PC-3 (cell line): ENCODE measurements around the gene ALG14. TPM values are rescaled to one million over a fixed set of nuclear protein-coding genes. Genes with fewer than 3 reads are reported as not detected.

Experiments
- ATAC-seq: fragments of 200-7000 bp; cut with Tn5 transposase; 2 replicates; pipeline ENCODE4 v1.9.1; 2020; ENCODE audit warnings: mild to moderate bottlenecking, moderate library complexity
- BruUV-seq: library from RNA; stranded (reverse); fragments of 400-500 nt; replicated peaks from 2 replicates; lab custom pipeline; 2021; lab: Mats Ljungman, UMichigan
- CTCF ChIA-PET: fragments of 300-600 bp; sonication (Branson Sonifier 250); formaldehyde crosslinking; loops from one replicate; lab custom pipeline; 2022; ENCODE audit warnings: antibody characterized with exemption; lab: Charles Lee
- POLR2A ChIA-PET: fragments of 300-600 bp; sonication (Branson Sonifier 250); formaldehyde crosslinking; loops from one replicate; lab custom pipeline; 2022; ENCODE audit warnings: antibody characterized with exemption; ENCODE audit not compliant: unreplicated experiment; lab: Charles Lee
- DNase-seq: peaks from one replicate; pipeline ENCODE4 v3.0.0-alpha.2; 2015
- H2AFZ ChIP-seq: fragments of 300-600 bp; sonication (generic); 2 replicates; pipeline ENCODE4 v1.6.0; 2016; ENCODE audit warnings: antibody characterized with exemption, low read length
- H3F3A ChIP-seq: fragments of 300-600 bp; sonication (generic); one replicate; pipeline ENCODE4 v1.6.0; 2017; ENCODE audit warnings: antibody characterized with exemption, low read length, control low read depth, mild to moderate bottlenecking; ENCODE audit not compliant: unreplicated experiment
- H3K27ac ChIP-seq: fragments of 300-600 bp; sonication (generic); 2 replicates; pipeline ENCODE4 v1.5.1; 2016; ENCODE audit warnings: mild to moderate bottlenecking, low read length
- H3K27me3 ChIP-seq: fragments of 300-600 bp; sonication (generic); 2 replicates; pipeline ENCODE4 v1.6.1; 2016; ENCODE audit warnings: low read length, mixed read lengths
- H3K36me3 ChIP-seq: fragments of 300-600 bp; sonication (generic); 2 replicates; pipeline ENCODE4 v1.6.1; 2016; ENCODE audit warnings: low read depth, mixed run types, low read length, mixed read lengths
- H3K4me1 ChIP-seq: fragments of 300-600 bp; sonication (generic); 2 replicates; pipeline ENCODE4 v1.5.1; 2016; ENCODE audit warnings: low read length; ENCODE audit not compliant: insufficient read depth
- H3K4me2 ChIP-seq: fragments of 300-600 bp; sonication (generic); 2 replicates; pipeline ENCODE4 v1.6.0; 2016; ENCODE audit warnings: low read length
- H3K4me3 ChIP-seq: fragments of 300-600 bp; sonication (generic); 2 replicates; pipeline ENCODE4 v1.5.1; 2016; ENCODE audit warnings: mild to moderate bottlenecking, low read length, mixed read lengths
- H3K79me2 ChIP-seq: fragments of 300-600 bp; sonication (generic); 2 replicates; pipeline ENCODE4 v1.6.1; 2017; ENCODE audit warnings: low read length, mixed read lengths
- H3K9ac ChIP-seq: fragments of 300-600 bp; sonication (generic); 2 replicates; pipeline ENCODE4 v1.6.0; 2016; ENCODE audit warnings: mild to moderate bottlenecking, low read length
- H3K9me2 ChIP-seq: fragments of 300-600 bp; sonication (generic); replicated peaks from 2 replicates; pipeline ENCODE4 v1.6.1; 2016; ENCODE audit warnings: mixed run types, low read length, mixed read lengths
- H3K9me3 ChIP-seq: fragments of 300-600 bp; sonication (generic); 2 replicates; pipeline ENCODE4 v1.6.1; 2016; ENCODE audit warnings: low read length, mixed read lengths
- H4K20me1 ChIP-seq: fragments of 300-600 bp; sonication (generic); 2 replicates; pipeline ENCODE4 v1.6.1; 2016; ENCODE audit warnings: low read length, mixed read lengths
- EZH2 ChIP-seq: fragments of 300-600 bp; sonication (generic); IDR thresholded peaks from one replicate; pipeline ENCODE4 v1.6.1; 2017; ENCODE audit warnings: antibody characterized with exemption, mild to moderate bottlenecking, low read length; ENCODE audit not compliant: unreplicated experiment
- EZH2phosphoT487 ChIP-seq: fragments of 300-600 bp; sonication (generic); IDR thresholded peaks from 2 replicates; pipeline ENCODE4 v1.6.1; 2018; ENCODE audit warnings: mild to moderate bottlenecking, antibody characterized with exemption, low read length, borderline replicate concordance
- intact Hi-C: fragments of 100-400 bp; cut with micrococcal nuclease; formaldehyde crosslinking; loops from 2 replicates; pipeline ENCODE4 v1.9.0; 2023
- total RNA-seq: library from RNA; depleted of rRNA; stranded (reverse); fragments of >200 nt; gene quantifications from 2 replicates; pipeline ENCODE4 v1.2.3, GENCODE V29; 2014
- TF ChIP-seq, protein P1 (sequence below): fragments of 300-600 bp; sonication (generic); conservative IDR thresholded peaks from 2 replicates; pipeline ENCODE4 v1.5.1; 2017; ENCODE audit warnings: antibody characterized with exemption, low read depth, mild to moderate bottlenecking, low read length

Gene ALG14
- total RNA-seq, 1 experiment from 2014 or later = 3.4 TPM

DNA sequence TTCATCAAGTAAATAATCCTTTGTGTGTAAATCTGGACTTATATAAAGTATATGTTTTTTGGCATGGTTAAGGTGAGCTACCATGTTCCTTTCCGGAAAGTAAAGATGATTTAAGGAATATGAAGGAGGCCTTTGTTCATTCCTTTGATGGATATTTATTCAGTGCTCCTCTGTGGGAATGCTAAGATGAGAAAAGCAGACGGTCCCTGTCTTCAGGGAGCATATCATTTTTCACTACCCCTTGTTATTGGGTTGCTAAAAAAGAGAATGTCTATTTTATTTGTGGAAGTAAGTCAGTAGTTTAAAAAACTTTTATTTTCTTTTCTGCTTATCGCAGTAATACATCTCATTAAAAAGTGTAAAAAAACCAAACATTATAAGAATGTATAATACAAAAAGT, 110.8 kb downstream of the ALG14 start:
- DNase-seq (no peak), ATAC-seq (no peak)
- Histone ChIP-seq H3K27ac (no peak overlapping the region), H3K4me1 (peaks cover 11% of the 10 kb centered on the region; the same call in 1 of the 2 replicates), H3K4me2 (peak overlapping the region; percentile 92; the same call in 1 of the 2 replicates), H3K9me3 (no peaks in the 10 kb centered on the region), H3K4me3 (no peak overlapping the region), H3F3A (no peaks in the 10 kb centered on the region), H4K20me1 (no peaks in the 10 kb centered on the region), H3K36me3 (no peaks in the 10 kb centered on the region), H3K27me3 (no peaks in the 10 kb centered on the region), H2AFZ (no peak overlapping the region), H3K9me2 (no peaks in the 10 kb centered on the region), H3K9ac (no peak overlapping the region), H3K79me2 (no peaks in the 10 kb centered on the region)
- intact Hi-C loops = loop anchor here (2.0 kb wide), 1 partner anchor 35 kb away; the partner anchor contains the start of gene CNN3
- ChIA-PET CTCF (no interaction called here), POLR2A (no interaction called here)
- TF ChIP-seq, protein P1, sequence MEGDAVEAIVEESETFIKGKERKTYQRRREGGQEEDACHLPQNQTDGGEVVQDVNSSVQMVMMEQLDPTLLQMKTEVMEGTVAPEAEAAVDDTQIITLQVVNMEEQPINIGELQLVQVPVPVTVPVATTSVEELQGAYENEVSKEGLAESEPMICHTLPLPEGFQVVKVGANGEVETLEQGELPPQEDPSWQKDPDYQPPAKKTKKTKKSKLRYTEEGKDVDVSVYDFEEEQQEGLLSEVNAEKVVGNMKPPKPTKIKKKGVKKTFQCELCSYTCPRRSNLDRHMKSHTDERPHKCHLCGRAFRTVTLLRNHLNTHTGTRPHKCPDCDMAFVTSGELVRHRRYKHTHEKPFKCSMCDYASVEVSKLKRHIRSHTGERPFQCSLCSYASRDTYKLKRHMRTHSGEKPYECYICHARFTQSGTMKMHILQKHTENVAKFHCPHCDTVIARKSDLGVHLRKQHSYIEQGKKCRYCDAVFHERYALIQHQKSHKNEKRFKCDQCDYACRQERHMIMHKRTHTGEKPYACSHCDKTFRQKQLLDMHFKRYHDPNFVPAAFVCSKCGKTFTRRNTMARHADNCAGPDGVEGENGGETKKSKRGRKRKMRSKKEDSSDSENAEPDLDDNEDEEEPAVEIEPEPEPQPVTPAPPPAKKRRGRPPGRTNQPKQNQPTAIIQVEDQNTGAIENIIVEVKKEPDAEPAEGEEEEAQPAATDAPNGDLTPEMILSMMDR = no peak
- TF ChIP-seq EZH2phosphoT487 (no peak), EZH2 (no peak)
- no TSS peak for BruUV-seq

DNA sequence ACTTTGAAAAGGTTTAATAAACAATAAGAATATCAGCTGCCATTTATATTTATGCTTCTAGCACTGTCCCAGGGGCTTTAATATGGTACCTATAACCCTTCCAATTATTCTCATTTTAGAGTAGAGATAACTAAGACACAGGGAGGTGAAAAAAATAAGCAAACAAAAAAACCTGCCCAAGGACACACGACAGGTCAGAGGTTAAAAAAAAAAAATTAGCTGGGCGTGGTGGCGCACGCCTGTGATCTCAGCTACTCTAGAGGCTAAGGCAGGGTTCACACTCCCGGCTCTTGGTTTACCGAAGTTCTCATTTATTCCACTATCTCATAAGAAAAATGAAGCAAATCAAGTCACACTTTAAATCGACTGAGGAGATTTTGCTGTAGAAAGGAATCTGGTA, 111.2 kb downstream of the ALG14 start:
- no peak overlapping the region for H3K4me2 ChIP-seq
- H3K4me3 ChIP-seq = no peak overlapping the region
- no peaks in the 10 kb centered on the region for H3K79me2 ChIP-seq
- CTCF ChIA-PET = no interaction called here
- H3K4me1 ChIP-seq = peaks cover 15% of the 10 kb centered on the region; the same call in 1 of the 2 replicates
- no peaks in the 10 kb centered on the region for H3K27me3 ChIP-seq
- no peak overlapping the region for H3K27ac ChIP-seq
- H3K36me3 ChIP-seq = no peaks in the 10 kb centered on the region
- H4K20me1 ChIP-seq = no peaks in the 10 kb centered on the region
- H2AFZ ChIP-seq = no peak overlapping the region
- H3F3A ChIP-seq = no peaks in the 10 kb centered on the region
- intact Hi-C loops = no loop called here
- no peak overlapping the region for H3K9ac ChIP-seq
- no TSS peak for BruUV-seq
- DNase-seq (no peak), ATAC-seq (no peak)
- H3K9me3 ChIP-seq = no peaks in the 10 kb centered on the region
- POLR2A ChIA-PET = interaction anchor here (0.5 kb wide), 1 partner anchor 22 kb away, joined by 3 read pairs; no protein-coding TSS in a partner anchor
- no peaks in the 10 kb centered on the region for H3K9me2 ChIP-seq
- TF ChIP-seq EZH2 (no peak), EZH2phosphoT487 (no peak)
- TF ChIP-seq, protein P1 = no peak

GRCh38 chr1:94958081-94958480, 114.7 kb downstream of the ALG14 start:
- ATAC-seq (no peak), DNase-seq (no peak)
- Histone ChIP-seq H3K9ac (no peak overlapping the region), H3K4me2 (no peak overlapping the region), H3K36me3 (no peaks in the 10 kb centered on the region), H3K9me2 (no peaks in the 10 kb centered on the region), H3K9me3 (no peaks in the 10 kb centered on the region), H3F3A (no peaks in the 10 kb centered on the region), H3K27ac (no peak overlapping the region), H2AFZ (no peak overlapping the region), H3K4me3 (no peak overlapping the region), H3K27me3 (no peaks in the 10 kb centered on the region), H3K4me1 (peaks cover 36% of the 10 kb centered on the region), H4K20me1 (no peaks in the 10 kb centered on the region), H3K79me2 (no peaks in the 10 kb centered on the region)
- BruUV-seq = no TSS peak
- no peak for TF ChIP-seq EZH2
- TF ChIP-seq EZH2phosphoT487 = no peak
- TF ChIP-seq, protein P1 = no peak
- intact Hi-C loops = no loop called here
- POLR2A ChIA-PET = no interaction called here
- CTCF ChIA-PET = no interaction called here
